ENCODE data around the gene SH3BGRL3. TPM values are rescaled to one million over a fixed set of nuclear protein-coding genes. Genes with fewer than 3 reads are reported as not detected.
A peak's percentile ranks its signal among the peaks of the same experiment; 100 is the strongest.

The SH3BGRL3 gene
- total RNA-seq, 1 experiment from 2014 or later, result 193 TPM

DNA sequence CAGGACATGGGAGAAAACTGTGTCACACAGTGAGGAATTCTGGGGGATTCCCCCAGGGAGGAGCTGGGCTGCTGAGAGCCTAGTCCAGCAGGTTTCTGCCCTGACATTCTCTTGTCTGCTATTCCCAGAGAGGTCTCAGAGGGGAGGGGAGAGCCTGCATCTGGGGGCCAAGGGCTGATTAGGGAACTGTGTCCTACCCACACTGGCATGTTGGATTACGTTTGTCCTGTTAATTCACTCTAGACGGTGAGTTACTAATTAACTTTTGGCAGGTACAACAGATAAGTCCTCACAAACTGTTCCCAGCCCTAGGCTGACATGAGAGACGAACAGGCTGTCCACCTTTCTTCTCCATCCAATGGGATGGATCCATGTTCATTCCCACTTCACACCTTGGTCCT is 2.6 kb upstream of the SH3BGRL3 start:
- H3K27ac ChIP-seq (ENCODE audit: low read length), result peak overlapping the region; percentile 49
- POLR2A ChIA-PET, result no interaction called here
- H3K4me3 ChIP-seq (ENCODE audit: low read depth in 2 of 2, low read length in 2 of 2), result no peak overlapping the region
- CTCF ChIA-PET, result interaction anchor here (0.6 kb wide), 2 partner anchors 17 to 129 kb away, joined by 3 read pairs; no protein-coding TSS in a partner anchor
- in situ Hi-C loops (cut with HindIII; ENCODE audit: low pct_unique_long_range_greater_than_20kb, low sequenced_read_pairs), result no loop called here
- ATAC-seq (no peak), DNase-seq (ENCODE audit: low read depth, low spot score) (no peak)
- no TSS peak for BruUV-seq (replicated peaks)
- H3K9me3 ChIP-seq (ENCODE audit: control insufficient read depth, insufficient read depth, low read depth, low read length), result no peaks in the 10 kb centered on the region
- H3K27me3 ChIP-seq (ENCODE audit: control insufficient read depth, insufficient read depth, low read length), result no peaks in the 10 kb centered on the region
- peaks cover 10% of the 10 kb centered on the region for H3K36me3 ChIP-seq (ENCODE audit: control insufficient read depth, insufficient read depth, low read length)
- H3K4me1 ChIP-seq (ENCODE audit: control insufficient read depth, insufficient read depth, low read length), result peaks cover 51% of the 10 kb centered on the region
- TF ChIP-seq, protein P1, sequence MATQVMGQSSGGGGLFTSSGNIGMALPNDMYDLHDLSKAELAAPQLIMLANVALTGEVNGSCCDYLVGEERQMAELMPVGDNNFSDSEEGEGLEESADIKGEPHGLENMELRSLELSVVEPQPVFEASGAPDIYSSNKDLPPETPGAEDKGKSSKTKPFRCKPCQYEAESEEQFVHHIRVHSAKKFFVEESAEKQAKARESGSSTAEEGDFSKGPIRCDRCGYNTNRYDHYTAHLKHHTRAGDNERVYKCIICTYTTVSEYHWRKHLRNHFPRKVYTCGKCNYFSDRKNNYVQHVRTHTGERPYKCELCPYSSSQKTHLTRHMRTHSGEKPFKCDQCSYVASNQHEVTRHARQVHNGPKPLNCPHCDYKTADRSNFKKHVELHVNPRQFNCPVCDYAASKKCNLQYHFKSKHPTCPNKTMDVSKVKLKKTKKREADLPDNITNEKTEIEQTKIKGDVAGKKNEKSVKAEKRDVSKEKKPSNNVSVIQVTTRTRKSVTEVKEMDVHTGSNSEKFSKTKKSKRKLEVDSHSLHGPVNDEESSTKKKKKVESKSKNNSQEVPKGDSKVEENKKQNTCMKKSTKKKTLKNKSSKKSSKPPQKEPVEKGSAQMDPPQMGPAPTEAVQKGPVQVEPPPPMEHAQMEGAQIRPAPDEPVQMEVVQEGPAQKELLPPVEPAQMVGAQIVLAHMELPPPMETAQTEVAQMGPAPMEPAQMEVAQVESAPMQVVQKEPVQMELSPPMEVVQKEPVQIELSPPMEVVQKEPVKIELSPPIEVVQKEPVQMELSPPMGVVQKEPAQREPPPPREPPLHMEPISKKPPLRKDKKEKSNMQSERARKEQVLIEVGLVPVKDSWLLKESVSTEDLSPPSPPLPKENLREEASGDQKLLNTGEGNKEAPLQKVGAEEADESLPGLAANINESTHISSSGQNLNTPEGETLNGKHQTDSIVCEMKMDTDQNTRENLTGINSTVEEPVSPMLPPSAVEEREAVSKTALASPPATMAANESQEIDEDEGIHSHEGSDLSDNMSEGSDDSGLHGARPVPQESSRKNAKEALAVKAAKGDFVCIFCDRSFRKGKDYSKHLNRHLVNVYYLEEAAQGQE (IDR thresholded peaks at IDR 0.05; ENCODE audit: insufficient read depth in 1 of 2, low read depth in 2 of 2, low read length in 1 of 2), result no peak
- TF ChIP-seq SIN3A (IDR thresholded peaks at IDR 0.05; ENCODE audit: borderline replicate concordance, insufficient read depth, low read depth, low read length) (no peak), TCF7L2 (IDR thresholded peaks at IDR 0.05; ENCODE audit: low read depth, low read length) (no peak), POLR2AphosphoS5 (IDR thresholded peaks at IDR 0.05; ENCODE audit: low read depth, low read length) (no peak; the same call in 1 of the 2 replicates)
- TF ChIP-seq, protein P2, sequence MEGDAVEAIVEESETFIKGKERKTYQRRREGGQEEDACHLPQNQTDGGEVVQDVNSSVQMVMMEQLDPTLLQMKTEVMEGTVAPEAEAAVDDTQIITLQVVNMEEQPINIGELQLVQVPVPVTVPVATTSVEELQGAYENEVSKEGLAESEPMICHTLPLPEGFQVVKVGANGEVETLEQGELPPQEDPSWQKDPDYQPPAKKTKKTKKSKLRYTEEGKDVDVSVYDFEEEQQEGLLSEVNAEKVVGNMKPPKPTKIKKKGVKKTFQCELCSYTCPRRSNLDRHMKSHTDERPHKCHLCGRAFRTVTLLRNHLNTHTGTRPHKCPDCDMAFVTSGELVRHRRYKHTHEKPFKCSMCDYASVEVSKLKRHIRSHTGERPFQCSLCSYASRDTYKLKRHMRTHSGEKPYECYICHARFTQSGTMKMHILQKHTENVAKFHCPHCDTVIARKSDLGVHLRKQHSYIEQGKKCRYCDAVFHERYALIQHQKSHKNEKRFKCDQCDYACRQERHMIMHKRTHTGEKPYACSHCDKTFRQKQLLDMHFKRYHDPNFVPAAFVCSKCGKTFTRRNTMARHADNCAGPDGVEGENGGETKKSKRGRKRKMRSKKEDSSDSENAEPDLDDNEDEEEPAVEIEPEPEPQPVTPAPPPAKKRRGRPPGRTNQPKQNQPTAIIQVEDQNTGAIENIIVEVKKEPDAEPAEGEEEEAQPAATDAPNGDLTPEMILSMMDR (IDR thresholded peaks at IDR 0.05), result no peak
- intact Hi-C loops (cut with micrococcal nuclease; ENCODE audit: unreplicated experiment), result no loop called here

DNA sequence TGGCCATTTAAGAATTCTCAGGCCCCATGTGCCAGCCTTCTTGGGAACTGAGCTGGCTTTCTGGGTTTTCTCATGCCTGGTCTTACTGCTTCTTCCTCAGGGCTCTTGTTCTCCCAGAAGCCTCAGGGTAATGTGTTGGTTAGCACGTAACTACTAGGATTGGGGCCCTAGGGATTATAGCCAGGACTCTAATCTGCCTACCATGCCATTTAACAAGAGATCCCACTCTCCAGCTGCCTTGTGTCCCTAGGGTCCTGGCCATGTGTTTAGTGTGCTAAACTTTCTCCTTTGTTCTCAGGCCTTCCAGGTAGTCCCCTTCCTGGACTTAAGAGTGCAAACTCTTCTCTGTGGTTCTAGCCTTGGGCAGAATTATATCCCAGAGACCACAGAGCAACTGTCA is 2.2 kb upstream of the SH3BGRL3 start:
- peaks cover 51% of the 10 kb centered on the region for H3K4me1 ChIP-seq (ENCODE audit: control insufficient read depth, insufficient read depth, low read length)
- H3K27ac ChIP-seq (ENCODE audit: low read length), result peak overlapping the region; percentile 49
- intact Hi-C loops (cut with micrococcal nuclease; ENCODE audit: unreplicated experiment), result no loop called here

More for the DNA sequence above, 2.2 kb upstream of the SH3BGRL3 start:
- TF ChIP-seq POLR2AphosphoS5 (IDR thresholded peaks at IDR 0.05; ENCODE audit: low read depth, low read length) (no peak), SIN3A (IDR thresholded peaks at IDR 0.05; ENCODE audit: borderline replicate concordance, insufficient read depth, low read depth, low read length) (no peak), TCF7L2 (IDR thresholded peaks at IDR 0.05; ENCODE audit: low read depth, low read length) (no peak)
- TF ChIP-seq, protein P2 (IDR thresholded peaks at IDR 0.05), result no peak
- TF ChIP-seq, protein P1 (IDR thresholded peaks at IDR 0.05; ENCODE audit: insufficient read depth in 1 of 2, low read depth in 2 of 2, low read length in 1 of 2), result no peak
- H3K36me3 ChIP-seq (ENCODE audit: control insufficient read depth, insufficient read depth, low read length), result peaks cover 10% of the 10 kb centered on the region
- H3K9me3 ChIP-seq (ENCODE audit: control insufficient read depth, insufficient read depth, low read depth, low read length), result no peaks in the 10 kb centered on the region
- POLR2A ChIA-PET, result no interaction called here
- CTCF ChIA-PET, result no interaction called here
- BruUV-seq (replicated peaks), result no TSS peak
- no peak overlapping the region for H3K4me3 ChIP-seq (ENCODE audit: low read depth in 2 of 2, low read length in 2 of 2)
- in situ Hi-C loops (cut with HindIII; ENCODE audit: low pct_unique_long_range_greater_than_20kb, low sequenced_read_pairs), result no loop called here
- no peak for DNase-seq (ENCODE audit: low read depth, low spot score)
- ATAC-seq, result no peak
- H3K27me3 ChIP-seq (ENCODE audit: control insufficient read depth, insufficient read depth, low read length), result no peaks in the 10 kb centered on the region
